ENCODE results near the gene MB21D2.
"Not testable (repeated sequence)": the region's sequence is repeated elsewhere in the genome, so short reads cannot be mapped to it uniquely, and the experiment has no call there.

MB21D2 gene

DNA sequence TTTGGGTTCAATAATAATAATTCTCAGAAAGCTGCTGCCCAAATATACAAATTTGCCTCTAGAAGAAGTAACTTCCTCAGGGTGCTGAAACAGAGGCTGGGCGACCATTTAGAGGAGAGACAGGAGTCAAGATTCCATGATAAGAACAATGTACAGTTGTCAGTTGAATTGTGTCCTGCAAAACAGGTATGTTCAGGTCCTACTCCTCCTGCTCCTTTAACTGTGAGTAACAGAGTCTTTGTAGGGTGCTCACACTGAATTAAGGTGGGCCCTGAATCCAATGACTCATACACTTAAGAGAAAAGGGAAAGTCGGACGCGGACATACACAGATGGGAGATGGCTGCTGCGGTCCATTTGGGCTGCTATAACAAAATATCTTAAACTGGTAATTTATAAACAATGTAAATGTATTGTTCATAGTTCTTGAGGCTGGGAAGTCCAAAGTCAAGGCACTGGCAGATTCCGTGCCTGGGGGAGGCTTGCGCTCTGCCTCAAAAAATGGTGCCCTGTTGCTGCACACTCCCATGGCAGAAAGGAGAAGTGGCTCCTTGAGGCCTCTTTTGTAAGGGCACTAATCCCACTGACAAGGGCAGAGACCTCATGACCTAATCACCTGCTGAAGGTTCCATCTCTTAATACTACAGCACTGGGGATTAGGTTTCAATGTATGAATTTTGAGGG lies 55.1 kb downstream of the MB21D2 start:
- no peak for DNase-seq (ENCODE audit: low read depth in 2 of 2, low spot score in 1 of 2)

DNA sequence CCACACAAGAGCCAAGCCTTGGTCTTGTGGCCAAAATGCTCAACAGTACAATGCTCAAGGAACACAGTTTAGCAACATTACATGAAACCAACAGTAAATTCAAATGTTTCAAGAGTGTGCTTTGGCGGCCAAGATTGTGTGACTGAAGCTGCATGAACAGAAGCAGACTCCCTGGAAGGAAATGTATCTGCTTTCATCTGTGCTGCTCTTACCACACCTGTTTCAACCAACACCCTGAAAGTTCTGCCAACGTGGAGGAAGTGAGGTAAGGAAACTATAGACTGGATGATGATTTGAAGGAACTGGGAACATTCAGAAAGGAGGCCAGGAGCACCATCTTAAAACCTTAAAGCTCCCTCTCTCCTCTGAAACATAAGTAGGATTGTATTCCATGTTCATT lies 55.7 kb downstream of the MB21D2 start:
- no peak for DNase-seq (ENCODE audit: low read depth in 2 of 2, low spot score in 1 of 2)

DNA sequence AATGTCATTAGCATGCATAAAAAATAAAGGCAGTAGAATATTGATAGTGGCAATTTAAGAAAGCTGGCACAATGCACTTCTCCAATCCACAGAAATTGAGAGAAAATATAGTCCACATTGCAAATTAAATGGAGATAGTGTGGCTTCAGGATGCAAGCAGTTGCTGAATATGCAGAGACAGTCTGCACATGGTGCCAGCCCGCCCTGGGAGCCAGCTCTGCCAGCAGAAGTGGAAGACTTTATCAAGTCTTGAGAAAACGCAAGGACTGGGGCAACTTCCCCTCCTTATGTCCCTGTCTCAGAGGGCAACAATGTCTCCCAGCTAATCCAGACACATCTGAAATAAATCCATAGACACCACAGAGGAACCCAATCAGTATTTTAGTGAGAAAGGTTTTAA lies 57.2 kb downstream of the MB21D2 start:
- no peak for DNase-seq (ENCODE audit: low read depth in 2 of 2, low spot score in 1 of 2)

DNA sequence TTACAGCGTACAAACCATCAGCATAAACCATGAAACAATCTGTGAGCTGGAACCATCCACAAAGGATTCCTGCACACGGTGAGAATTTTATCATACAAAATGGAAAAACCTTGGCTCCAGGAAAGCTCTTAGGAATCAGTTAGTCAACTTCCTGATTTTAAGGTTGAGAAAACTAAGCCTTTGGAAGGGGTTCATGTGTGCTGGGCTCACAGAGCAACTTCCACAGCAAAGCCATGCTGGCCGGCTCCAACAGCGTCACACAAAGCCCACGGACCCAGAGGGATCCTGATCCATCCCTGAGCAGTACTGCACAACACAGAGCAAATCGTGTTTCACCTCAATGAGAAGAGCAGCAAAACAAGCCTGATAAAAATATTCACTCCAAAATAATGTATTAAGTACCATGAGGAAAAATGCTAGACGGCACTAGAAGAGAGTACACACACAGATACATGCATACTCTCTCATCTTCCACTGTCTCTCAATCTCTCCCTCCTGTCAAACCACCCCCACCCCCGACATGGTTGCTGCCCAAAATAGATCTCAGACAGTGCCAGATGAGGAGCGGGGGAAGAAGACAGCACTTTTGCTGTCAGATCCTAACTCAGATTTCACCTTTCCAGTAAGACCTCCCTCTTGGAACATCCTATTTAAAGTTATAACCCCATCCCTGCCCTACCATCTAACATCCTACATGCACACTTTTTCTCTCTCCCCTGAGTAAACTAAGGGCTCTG lies 58.6 kb downstream of the MB21D2 start:
- DNase-seq (ENCODE audit: low read depth in 2 of 2, low spot score in 1 of 2): no peak

DNA sequence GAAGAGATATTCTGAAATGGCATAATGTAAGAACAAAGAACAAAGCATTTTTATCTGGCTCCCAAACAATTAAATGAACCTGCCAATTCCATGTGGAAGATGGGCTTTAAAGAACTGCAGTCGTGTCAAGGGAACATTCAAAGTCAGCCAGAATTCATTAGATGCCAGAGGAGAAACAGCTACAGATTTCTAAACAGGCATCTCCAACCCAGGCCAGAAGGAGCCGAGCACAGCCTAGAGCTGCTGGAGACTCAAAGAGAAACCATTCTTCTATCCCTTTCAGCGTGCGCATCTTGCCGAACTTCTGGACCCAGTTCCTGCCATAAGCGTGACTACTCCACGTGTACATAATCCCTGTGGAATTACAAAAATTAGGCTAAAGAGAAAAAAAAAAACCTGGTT lies 60.4 kb downstream of the MB21D2 start:
- no peak for DNase-seq (ENCODE audit: low read depth in 2 of 2, low spot score in 1 of 2)

DNA sequence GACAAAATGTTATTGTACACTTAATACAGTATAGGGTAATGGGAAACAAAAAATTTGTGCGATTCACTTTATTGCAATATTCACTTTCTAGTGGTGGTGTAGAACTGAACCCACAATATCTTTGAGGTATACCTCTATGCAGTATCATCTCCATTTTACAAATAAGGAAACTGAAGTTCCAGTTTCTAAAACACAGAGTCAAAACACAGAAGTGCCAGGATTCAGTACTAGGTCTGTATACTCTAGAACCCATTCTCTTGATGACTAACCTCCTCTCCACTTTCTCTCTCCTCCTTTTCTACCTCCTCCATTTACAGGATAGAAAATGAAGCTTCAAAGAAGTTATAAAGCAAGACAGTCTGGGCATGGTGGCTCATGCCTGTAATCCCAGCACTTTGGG lies 62.2 kb downstream of the MB21D2 start:
- DNase-seq (ENCODE audit: low read depth in 2 of 2, low spot score in 1 of 2): no peak

DNA sequence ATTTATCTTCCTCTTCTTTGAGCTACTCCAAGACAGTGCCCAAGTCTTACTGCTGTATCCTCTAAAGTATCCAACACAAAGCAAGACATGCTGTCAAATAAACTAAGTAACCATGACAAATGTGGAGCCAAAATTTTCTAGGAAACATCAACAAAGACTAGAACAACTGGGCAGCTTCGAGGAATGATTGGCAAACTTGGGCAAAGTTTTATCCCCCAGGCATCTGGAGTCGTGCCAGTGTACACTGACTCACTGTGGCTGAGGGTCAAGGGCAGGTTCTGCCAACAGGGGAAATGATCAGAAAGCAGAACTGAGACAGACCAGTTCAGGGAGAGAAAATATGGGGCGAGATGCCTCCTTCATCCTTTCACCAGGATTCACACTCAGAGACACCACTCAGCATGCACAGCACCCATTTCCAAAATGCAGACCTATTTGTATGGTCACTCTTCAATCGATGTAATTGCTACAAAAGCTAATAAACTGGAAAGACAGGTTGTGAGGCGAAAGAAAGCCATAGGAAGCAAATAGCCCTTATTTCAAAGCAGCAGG lies 65.8 kb downstream of the MB21D2 start:
- DNase-seq (ENCODE audit: low read depth in 2 of 2, low spot score in 1 of 2): no peak

DNA sequence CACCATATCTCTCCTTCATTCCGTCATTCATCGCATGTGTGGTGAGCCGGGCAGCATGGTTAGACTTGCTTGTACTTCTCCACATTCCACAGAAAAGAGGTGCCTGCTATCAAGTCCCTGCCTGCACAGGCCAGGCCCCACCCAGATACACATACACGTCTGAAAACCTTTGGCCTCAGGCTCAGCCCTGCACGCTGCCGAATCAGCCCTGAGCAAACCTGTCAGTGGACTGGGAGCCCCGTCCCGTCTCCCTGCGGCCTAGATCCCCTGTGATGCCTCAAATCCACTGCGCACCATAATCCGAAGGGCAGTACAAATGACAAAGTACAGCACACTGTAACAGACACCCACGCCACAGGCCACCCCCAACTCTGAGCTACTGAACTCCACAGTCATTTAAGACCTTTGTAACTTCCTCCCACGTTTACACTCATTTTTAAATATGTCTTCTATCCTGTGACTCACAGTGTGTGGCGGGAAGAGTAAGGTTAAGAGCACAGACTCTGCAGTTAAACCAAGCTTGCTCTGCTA lies 67.1 kb downstream of the MB21D2 start:
- DNase-seq (ENCODE audit: low read depth in 2 of 2, low spot score in 1 of 2): peak in 1 of 2 donors; percentile 1

DNA sequence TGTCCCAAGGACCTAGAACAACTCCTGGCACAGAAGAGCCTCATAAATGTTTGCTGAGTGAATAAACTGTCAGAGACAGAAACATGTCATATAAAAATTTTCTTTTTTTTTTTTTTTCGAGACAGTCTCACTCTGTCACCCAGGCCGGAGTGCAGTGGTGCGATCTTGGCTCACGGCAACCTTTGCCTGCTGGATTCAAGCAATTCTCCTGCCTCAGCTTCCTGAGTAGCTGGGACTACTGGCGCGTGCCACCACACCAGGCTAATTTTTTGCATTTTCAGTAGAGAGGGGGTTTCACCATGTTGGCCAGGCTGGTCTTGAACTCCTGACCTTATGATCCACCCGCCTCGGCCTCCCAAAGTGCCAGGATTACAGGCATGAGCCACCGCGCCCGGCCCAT lies 67.8 kb downstream of the MB21D2 start:
- DNase-seq (ENCODE audit: low read depth in 2 of 2, low spot score in 1 of 2): not testable (repeated sequence)

DNA sequence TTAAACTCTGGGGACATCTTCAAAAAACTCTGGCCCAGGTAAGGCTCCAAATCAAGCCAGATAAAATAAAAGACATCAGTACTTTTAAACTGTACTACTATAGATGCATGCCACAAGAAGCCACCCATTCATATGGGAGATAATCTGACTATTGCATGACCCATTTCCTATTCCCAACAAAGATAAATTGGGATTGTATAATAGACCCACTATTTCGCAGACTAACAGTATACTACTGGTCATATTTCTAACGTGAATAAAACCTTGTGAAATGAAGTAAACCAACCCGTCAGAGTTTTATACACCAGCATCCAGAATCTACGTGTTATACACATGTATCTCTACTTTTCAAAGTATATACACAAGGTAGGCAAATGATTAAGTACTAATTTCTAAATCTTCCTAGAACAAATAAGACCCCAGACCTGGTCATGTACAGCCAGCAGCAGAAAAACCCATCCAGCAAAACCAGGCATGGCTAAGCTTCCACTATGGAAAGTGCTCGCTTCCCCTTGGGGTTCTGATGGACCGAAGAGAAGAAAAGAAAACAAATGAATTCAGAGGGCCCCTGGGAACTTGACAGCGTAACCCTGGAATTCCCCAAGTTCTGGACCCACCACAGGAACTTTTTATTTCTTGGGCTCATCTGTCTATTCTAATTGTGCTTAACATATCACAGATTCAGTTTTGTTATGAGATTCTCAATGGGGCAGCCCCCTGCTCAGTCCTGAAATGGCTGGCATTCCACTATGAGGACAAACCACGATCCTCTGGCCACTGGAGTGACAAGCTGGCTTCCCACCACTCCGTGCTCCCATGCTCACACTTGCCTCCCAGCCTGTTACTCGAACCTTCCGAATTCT lies 69.1 kb downstream of the MB21D2 start:
- no peak for DNase-seq (ENCODE audit: low read depth in 2 of 2, low spot score in 1 of 2)

DNA sequence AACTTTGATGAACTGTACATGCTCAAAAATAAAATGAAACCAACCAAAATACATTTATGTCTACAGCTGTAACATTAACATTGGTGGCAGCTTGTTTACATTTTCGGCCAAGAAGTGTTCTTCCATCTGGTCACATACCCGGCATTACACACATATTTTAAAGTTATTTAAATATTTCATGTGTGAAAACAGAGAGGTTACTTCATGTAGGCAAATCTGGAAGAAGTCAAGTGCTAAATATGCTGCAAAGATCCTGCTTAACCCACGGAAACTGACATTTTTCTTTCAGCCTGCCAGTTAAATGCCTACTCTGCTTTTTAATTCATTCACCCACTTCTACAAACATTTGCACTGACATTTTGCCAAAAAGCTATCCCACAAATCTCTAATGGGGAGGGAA lies 69.7 kb downstream of the MB21D2 start:
- DNase-seq (ENCODE audit: low read depth in 2 of 2, low spot score in 1 of 2): no peak

DNA sequence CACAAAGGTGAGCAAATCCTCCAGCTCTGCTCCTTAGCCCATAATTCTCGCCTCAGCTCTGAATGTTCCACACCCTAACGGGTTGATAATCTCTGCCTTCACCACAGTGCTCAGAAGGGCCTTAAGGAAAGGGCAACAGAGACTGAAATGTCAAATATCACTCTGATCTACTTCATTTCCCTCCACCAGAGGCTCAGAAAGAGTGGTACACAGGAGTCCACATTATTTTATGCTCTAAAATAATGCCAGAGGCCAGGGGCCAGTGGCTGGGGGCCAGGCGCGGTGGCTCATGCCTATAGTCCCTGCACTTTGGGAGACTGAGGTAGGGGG lies 72.2 kb downstream of the MB21D2 start:
- no peak for DNase-seq (ENCODE audit: low read depth in 2 of 2, low spot score in 1 of 2)

DNA sequence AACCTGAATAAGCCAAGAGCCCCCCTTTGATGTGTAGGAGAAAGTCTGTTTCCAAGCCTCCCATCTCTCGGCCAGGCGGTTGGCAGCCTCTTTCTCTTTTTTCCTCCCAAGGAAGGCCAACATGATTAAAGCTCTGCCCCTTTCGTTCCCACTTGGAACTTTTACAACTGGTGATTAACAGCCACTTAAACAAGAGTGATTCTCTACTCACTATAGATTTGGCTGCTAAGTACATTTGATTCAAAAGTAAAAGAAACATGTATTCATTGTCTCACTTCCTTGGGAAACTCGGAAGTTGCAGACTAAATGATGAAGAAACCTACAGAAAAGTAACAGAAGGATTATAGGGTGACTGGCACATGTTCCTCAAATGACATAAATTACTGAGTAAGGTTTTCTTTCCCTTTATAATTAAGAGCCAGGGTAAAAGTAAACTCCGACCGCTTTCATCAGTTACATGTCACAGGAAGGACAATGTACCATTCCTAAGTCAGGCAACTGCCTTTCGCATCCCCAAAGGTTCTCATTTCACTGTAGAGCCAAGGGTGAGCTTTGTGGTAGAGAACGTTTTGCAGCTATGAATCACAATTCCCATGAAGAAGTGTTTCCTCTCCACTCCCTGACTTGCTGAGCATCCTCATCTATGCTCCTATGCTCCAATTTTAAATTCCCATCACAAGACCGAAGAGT lies 72.7 kb downstream of the MB21D2 start:
- no peak for DNase-seq (ENCODE audit: low read depth in 2 of 2, low spot score in 1 of 2)

DNA sequence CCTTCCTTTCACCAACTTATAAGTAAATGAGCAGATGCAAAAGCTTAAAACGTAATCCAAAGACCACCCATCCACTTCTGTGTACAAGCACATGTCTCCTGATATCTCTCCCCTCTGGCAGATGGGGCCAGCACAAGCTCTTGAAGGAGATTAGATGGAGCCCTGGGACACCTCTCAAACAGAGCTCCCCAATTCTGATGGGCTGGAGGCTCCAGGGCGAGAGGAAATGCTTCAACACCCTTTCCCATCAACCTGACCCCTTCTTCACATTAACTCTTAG lies 73.2 kb downstream of the MB21D2 start:
- DNase-seq (ENCODE audit: low read depth in 2 of 2, low spot score in 1 of 2): no peak

DNA sequence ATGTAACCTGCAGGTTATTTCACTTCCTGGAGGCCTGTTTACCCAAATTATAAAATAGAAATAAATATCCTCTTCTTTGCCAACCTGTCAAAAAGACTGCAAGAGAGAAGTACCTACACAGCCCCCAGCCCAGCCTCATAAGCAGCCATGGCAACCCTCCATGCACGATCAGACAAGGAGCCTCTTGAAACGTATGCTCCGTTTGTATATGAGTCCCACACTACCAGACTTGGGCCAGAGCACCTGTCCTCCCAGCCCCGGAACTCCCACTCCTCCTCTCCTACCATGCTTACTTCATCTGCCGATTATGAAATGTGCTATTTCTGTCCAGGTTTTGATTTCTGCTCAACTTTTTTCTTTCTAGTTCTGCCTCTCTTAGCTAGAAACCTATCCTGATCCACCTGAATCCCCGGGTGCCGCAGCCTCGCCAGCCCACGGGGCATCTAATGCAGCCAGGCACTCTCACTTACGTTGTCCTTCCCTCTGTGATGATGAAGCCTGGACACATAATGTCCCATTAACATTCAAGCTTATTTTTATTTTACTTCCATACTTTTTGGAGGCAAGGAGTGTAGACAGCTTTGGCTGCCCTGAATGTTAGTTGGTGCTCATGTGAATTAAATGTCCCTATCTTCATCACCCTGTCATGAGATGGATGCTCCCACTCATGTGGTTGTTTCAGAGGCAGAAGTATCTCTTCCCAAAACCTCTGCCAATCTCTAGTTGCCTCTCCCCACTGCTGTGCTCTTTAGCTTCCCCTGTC lies 73.8 kb downstream of the MB21D2 start:
- DNase-seq (ENCODE audit: low read depth in 2 of 2, low spot score in 1 of 2): no peak

DNA sequence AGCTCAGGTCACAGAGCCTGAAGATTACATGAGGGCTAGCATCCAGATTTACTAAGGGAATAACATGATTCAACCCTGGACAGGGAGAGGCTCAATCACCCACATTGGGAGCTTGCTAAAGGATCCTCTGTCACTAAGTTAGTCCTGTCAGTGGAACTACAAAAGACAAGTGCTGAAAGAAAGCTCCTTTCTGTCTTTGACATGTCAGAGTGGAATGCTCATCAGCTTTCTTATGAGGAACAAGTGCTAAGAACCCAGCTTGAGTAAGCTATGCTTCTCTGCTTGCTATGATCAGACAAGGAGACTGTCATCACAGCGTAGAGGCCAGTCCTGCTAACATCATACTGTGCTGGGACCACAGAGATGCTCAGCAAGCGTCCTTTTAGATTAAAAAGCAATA lies 74.5 kb downstream of the MB21D2 start:
- DNase-seq (ENCODE audit: low read depth in 2 of 2, low spot score in 1 of 2): no peak

DNA sequence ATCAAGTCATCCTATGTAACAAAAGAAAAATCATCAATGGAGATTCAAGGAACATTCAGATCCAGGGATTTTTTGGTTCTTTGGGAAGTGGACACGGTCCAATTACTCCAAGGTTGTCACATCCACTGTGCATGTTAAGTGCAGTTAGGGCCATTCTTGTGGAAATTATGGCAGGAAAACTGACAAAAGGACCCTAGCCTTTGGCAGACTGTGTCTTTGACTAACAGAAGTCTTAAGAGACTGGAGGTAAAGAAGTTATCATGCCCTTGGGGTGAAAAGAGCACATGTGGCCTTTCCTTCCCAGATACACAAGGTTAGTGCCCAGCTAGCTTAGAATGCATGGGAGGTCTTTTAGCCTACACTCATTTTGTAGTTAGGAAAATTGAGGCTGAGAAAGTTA lies 74.9 kb downstream of the MB21D2 start:
- no peak for DNase-seq (ENCODE audit: low read depth in 2 of 2, low spot score in 1 of 2)

DNA sequence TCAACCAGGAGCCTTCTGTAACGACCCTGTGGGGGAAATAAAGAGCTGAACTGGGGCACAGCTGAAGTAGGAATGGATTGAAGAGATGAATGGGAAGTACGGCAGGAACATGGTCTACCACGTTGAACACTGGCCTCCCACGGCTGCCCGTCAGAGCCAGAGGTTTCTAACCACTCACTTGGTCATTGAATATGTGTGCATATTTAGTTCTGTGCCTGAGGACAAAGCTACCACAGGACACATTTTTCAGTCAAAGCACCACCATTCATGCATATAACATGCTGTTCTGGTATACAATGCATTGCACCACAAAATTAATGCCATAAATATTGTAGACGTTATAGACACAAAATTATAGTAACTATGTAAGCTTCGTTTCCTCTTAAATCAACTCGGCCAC lies 75.5 kb downstream of the MB21D2 start:
- no peak for DNase-seq (ENCODE audit: low read depth in 2 of 2, low spot score in 1 of 2)

DNA sequence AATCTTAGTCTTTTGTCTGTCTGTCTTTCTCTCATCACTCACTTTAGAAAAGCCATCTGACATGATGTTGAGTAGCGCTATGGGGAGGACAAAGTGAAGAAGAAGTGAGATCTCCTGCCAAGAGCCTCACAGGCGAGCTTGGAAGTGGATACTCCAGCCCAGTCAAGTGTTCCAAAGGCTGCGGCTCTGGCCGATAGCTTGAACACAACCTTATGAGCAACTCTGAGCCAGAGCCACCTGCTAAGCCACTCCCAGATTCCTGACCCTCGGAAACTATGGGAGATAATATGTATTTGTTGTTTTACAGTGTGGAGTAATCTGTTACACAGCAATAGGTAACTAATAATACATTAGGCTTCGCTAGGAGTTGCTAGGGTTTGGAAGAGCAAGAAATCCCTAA lies 76.2 kb downstream of the MB21D2 start:
- DNase-seq (ENCODE audit: low read depth in 2 of 2, low spot score in 1 of 2): no peak

DNA sequence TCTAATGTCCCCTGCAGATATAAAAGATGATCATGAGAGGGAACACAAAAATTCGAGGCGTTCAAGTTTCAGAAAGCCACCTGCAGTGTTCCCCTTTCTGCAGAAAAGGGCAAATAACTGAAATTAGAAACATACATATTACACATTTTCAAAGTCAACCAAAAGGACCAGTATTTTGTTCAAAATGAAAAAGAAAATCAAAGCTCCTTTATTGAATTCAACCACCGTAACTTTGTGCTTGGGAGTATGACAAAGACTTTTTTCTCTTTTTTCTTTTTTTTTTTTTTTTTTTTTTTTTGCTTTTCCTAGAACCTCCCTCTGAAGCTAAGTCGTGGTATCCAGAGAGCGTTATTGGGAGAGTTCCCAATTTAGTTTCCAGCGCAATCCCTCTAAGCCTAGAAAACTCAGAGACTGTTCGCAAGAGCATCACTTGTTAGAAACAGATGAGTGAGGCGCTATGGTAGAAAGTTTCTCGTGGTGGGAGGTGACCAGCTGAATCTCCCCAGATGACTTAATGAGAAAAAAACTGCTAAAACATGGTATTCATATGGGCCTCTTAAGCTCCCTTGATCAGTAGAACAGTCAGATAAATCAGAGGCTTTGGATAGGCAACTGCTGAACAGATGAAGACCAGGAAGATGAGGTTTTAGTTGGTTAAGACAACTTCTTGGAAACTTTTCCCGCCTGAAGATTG lies 77.4 kb downstream of the MB21D2 start:
- DNase-seq (ENCODE audit: low read depth in 2 of 2, low spot score in 1 of 2): no peak

Data from stimulated activated CD8-positive, alpha-beta memory T cell treated with anti-CD3 and anti-CD28 coated beads, Interleukin-4, amount 100 ng/mL, for 4 hours (primary cell).